ENCODE measurements around the gene NEK11.

- TF ChIP-seq EZH2 (IDR thresholded peaks at IDR 0.05; ENCODE audit: borderline replicate concordance) = no peak
- TF ChIP-seq CTCF (IDR thresholded peaks at IDR 0.05; ENCODE audit: poor library complexity) = no peak
Measured at GRCh38 chr3:131036986-131037385, 10.3 kb downstream of the NEK11 start.
